K562 (cell line): ENCODE data around the gene STON2.

Experiments
- BCL6 ChIP-seq: fragments of 250-450 bp; sonication (Bioruptor Pico); IDR thresholded peaks from 2 replicates; pipeline ENCODE4 v1.4.0; 2020
- CEBPB ChIP-seq: fragments of 450-650 bp; IDR thresholded peaks from 2 replicates; pipeline ENCODE4 v1.6.1; 2016; ENCODE audit warnings: missing genetic modification characterization, missing compliant biosample characterization
- CTCF ChIP-seq, 3 experiments: IDR thresholded peaks in 2 of 3; conservative IDR thresholded peaks in 1 of 3; 2 replicates each; pipeline ENCODE4 v1.5.1; 2011 to 2012; ENCODE audit warnings: low read length in 3 of 3, mild to moderate bottlenecking in 3 of 3, control low read depth in 2 of 3, improper control_type of control experiment in 1 of 3, inconsistent platforms in 1 of 3, low read depth in 1 of 3, mixed read lengths in 1 of 3, moderate library complexity in 1 of 3; ENCODE audit not compliant: insufficient read depth in 2 of 3
- GABPA ChIP-seq: fragments of 200-800 bp; sonication (Bioruptor generic); conservative IDR thresholded peaks from 2 replicates; pipeline ENCODE4 v1.6.1; 2016; ENCODE audit warnings: low read depth, missing genetic modification characterization, missing compliant biosample characterization
- SMC3 ChIP-seq: conservative IDR thresholded peaks from 2 replicates; pipeline ENCODE4 v1.6.1; 2011; ENCODE audit warnings: low read depth, low read length, improper control_type of control experiment; ENCODE audit not compliant: insufficient read depth
- TAF1 ChIP-seq: IDR thresholded peaks from 2 replicates; pipeline ENCODE4 v1.6.1; 2011; ENCODE audit warnings: mild to moderate bottlenecking, low read length, moderate library complexity; ENCODE audit not compliant: insufficient read depth, control insufficient read depth, severe bottlenecking; ENCODE audit errors: extremely low read depth
- TARDBP ChIP-seq: fragments of 450-650 bp; IDR thresholded peaks from 2 replicates; pipeline ENCODE4 v1.6.1; 2016
- ZFP36 ChIP-seq: fragments of 150-350 bp; IDR thresholded peaks from 2 replicates; pipeline ENCODE4 v1.6.1; 2018; ENCODE audit warnings: low read length, low read depth; ENCODE audit not compliant: partially characterized antibody
- ZNF316 ChIP-seq: fragments of 450-650 bp; IDR thresholded peaks from 2 replicates; pipeline ENCODE4 v1.6.1; 2016

- no peak for TF ChIP-seq SMC3
- TF ChIP-seq TARDBP = no peak
- TF ChIP-seq GABPA (tag) = no peak
- no peak for TF ChIP-seq CTCF (IDR thresholded peaks at IDR 0.05 in 2 of 3, conservative IDR thresholded peaks at IDR 0.05 in 1 of 3; ENCODE audit: insufficient read depth in 2 of 3, low read depth in 1 of 3, low read length in 3 of 3)
- no peak for TF ChIP-seq TAF1
- no peak for TF ChIP-seq CEBPB (tag)
- TF ChIP-seq ZFP36 = no peak
- no peak for TF ChIP-seq BCL6 (CRISPR knock-in tag)
- TF ChIP-seq ZNF316 = no peak
Measured at GRCh38 chr14:81314443-81315175, 85.5 kb downstream of the STON2 start.
